ENCODE data around the gene NAPB.

Gene NAPB

DNA sequence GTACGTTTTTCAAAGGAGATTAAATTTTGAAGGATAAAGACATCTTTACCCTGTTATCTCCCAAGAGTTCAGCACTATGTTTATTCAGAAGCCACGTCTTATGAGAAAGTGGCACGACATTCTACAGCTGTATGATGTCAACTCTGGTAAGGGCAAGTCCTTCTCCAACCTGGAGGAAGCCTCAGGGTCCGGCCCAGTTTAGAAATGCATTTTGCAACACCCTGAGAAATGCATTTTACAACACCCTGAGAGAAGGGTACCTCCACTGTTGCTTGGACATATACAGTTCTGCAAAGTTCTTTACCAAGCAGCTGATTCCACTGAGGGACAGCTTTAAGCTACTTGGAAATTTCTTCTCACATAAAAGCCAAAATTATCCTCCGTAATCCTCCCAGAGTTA, 17.5 kb downstream of the NAPB start:
- DNase-seq: no peak

- no peak for DNase-seq
Observed at GRCh38 chr20:23401051-23401450, 20.2 kb downstream of the NAPB start.

DNA sequence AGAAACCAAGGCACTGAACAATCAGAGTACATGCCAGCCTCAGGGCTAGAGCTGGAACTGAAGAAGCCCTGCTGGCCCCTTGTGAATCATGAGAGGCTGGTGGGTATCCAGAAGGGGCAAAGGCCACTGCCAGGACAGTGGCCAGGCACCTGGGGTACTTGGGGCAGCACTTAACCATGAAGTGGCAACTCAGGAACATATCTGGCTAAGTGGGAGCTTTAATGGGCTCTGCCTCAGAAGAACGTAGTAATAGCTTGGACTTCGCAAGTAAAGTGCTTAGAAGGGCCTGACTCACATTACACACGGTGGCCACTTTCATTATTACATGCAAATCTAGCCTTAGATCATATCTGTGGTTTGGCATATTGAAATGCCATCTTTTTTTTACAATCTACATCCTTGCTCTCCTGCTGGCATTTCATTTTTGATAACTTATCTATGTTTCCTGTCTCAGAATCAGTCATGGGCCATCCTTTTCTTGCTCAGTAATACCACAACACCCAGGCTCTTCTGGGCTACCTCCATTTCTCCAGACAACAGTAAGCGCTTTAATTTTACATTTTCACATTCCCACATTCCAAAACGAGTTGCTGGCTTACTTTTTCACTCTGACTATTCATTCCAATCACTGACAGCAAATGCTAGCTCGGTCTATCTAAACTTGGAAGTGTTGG, 21.6 kb downstream of the NAPB start:
- DNase-seq: peak; percentile 37

DNA sequence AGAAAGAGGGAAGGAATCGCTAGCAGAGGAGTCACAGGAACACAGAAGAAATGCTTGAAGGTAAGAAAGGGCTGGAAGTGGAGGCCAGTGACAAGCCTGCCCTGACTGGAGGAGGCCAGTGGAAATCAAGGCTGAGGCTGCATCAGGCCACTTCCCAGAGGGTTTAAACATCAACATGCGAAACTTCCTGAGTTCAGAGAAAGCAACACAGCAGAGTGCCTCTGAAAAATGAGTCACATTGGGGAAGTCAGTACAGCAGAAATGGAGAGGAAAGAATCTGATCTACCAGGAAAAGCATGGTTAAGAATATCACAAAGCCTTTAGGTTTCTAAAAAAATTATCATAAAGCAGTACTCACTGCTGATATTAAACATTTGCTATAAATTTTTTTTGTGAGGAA, 23.3 kb downstream of the NAPB start:
- DNase-seq: peak; percentile 34

DNA sequence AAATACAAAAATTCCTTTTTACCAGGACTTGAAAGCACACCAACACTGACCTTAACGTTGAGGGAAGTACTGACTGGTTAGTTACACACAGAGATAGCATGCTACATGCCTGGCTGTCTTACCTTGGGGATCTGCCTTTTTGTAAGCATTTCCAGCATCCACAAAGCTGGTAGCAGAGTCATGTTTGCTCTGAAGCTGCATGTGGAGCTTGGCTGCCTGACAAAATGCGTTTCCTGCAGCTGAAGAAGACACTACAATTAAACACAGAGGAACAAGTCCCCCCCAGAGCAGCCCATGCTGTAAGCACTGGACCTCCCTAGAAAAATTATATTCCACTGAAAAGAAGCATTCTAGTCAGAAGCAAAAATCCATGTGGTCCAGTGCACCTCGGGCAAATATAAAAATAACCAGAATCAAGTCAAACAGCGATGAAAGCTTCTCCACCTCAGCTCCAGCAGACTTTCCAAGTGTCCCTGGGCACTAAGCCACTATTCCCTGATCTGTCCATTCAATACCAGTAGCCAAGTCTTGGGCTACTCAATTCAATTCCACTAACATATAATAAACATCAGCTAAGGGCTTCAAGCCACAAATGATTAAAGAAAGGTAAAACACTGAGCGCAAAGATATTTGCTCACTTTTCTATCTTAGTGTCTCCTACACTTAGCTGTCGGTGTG, 24.2 kb downstream of the NAPB start:
- DNase-seq: peak; percentile 25

DNA sequence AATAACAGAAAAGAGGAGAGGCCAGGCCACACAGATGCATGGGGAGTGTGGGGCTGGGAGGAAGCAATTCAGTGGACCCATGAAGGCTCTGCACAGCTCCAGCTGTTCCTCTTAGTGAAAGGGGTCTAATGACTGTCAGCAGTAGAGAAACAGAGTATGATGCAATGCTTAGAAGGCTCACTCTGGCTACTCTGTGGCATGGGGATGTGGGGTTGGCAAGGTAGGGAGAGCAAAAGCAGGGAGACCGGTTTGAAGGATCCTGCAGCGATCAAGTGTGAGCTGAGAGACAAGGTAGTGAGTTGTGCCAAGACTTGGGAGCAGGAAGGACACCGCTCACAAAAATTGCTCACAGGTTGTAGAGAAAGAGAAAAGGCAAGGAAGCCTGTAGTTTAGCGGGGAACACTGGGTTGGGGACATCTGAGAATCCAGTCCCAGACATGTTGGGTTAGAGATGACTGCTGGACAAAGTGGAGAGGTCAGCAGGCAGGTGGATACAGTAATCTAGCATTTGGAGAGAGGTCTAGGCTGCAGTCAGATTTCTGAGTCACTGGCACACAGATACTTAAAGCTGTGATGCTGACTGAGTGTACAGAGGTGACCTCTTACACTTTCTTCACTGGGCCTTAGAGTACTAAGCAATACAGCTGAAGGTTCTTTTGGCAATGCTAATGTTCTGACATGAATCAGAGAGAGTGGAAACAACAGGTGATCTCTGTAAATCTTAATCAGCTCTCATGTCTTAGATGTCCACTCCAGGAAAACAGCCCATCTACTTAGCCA, 27.1 kb downstream of the NAPB start:
- DNase-seq: no peak

DNA sequence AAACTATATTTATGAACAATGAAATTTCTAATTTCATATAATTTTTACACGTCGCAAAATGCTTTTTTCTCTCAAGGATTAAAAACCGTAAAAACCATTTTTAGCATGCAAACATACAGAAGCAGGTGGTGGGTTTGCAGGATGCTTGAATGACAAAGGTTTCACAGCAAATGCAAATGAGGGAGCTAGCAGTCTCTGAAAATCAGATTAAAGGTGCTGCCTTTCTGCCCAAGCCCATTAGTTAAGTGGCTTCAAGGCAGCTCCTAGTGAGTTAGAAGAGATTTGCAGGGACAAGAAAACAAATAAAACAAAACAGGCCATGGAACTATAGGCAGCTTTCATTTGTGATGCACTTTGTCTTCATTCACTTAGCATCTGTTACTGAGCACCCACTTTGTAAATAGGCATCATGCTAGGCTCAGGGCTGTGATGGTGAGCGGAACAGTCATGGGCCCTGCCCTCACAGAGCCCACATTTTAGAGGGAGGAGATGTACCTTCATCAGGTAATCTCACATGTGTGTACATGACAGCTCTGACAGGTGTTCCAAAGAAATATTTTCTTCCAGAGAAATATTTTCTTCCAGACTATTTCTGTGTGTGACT, 29.5 kb downstream of the NAPB start:
- no peak for DNase-seq

- no peak for DNase-seq
Observed at GRCh38 chr20:23390091-23390774, 31.1 kb downstream of the NAPB start.

DNA sequence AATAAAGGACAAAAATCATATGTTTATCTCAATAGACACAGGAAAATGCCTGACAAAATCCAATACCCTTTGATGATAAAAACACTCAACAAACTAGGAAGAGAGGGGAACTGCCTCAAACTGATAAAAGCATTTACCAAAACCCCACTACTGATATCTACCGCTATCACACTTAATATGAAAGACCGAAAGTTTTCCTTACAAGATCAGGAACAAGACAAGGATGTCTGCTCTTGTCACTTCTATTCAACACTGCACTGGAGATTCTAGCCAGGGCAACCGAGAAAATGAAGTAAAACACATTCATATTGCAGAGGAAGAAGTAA, 34.2 kb downstream of the NAPB start:
- DNase-seq: no peak

- no peak for DNase-seq
Observed at GRCh38 chr20:23386304-23387117, 34.8 kb downstream of the NAPB start.

- DNase-seq: no peak
Observed at GRCh38 chr20:23381876-23382275, 39.4 kb downstream of the NAPB start.

DNA sequence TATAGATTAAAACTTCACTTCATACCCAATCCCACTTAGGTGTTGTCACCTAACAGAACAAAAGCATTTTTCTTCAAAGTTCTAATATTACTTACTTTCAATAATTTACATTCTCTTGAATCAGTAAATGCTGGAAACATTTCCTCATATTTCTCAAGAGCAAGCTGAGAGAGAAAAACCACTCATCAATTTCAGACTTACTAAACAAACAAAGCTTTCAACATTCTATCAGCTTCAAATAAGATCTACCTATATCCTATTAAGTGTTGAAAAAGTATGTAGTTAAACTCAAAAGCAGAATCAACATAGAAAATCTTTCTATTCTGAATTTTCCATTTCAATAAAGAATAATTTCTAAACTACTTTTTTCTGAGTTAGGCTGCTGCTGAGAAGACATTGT, 41.5 kb downstream of the NAPB start:
- no peak for DNase-seq

DNA sequence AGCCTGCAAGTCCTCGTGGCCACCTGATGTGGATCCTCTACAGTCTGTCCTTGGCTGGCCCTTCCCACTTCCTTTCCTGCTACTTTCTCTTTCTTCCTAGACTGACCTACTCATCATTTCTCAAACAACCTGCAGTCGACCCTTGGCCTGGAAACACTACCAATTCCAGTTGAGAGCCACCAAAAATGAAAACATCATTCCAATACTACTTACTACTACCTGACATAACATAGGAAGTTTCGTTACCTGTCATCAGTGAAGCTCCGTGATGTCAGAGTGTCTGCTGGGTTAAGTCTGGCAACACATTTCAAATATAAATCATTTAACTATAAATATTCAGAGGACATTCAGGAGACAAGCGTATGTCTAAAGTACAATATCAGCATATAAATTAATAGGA, 45.5 kb downstream of the NAPB start:
- DNase-seq: no peak

GRCh38 chr20:23374441-23374840, 46.8 kb downstream of the NAPB start:
- no peak for DNase-seq

DNA sequence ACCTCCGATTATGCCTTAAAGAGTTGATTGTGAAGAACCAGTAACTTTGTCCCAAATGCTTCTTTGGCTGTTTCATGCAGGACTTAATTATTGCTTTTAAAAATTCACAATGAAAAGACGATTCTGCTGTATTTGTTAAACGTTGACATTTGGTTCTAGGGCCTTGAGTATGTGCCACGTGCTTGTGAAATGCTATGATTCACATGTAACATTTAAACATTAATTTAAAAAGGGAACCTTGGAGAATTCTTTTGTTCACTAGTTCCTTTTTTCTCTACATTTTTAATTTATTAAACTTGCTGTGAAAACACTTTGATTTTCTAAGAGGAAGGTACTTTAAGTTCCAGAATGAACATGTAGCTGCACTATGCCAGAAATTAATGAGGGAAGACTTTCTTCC, 49.8 kb downstream of the NAPB start:
- no peak for DNase-seq

DNA sequence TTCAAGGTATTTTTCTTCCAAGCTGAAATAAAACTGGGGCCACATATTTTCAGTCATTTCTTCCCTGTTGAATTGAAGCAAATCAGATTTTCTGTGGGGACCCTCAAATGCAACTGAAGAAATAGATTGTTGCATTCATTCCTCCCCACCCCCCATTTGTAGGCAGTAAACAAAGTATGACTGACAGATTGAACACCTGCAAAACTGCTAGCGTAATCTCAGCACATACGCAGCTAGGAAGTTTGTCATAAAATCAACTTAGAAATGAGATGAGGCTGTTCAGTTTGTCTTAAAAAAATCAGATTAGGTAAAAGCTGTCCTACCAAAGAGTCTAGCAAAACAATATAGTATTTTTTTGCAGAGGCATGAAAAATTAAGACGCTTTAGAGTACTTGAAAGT, 50.4 kb downstream of the NAPB start:
- no peak for DNase-seq

- no peak for DNase-seq
Observed at GRCh38 chr20:23370274-23370673, 51.0 kb downstream of the NAPB start.

DNA sequence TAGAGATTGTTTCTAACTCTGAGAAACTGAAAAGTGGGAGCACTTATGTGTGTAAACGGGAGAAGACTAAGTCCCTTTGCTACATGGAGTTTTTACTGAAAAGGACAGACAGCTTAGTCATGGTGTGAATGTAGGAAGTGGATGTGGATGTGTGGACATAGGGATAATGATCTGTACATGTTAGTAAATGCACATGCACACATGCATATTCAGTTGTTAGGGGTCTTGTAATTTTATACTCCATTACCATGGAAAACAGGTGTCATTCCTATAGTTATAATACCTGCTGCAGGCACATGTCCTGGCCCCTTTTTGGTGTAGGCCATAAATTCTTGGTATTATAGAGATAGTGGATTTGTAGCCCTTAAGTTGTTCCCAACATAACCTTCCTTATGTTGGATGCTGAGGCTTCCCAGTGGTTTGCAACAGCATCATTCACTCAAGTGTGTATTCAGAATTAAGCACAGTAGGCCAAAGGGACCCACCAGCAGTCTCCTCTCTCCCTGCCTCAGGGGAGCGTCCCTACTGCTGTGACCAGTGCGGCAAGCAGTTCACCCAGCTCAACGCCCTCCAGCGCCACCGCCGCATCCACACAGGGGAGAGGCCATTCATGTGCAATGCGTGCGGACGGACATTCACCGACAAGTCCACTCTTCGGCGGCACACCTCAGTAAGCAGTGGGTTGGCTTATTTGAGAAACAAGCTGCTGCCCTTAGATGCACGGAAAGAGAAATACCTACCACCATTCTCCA, 52.0 kb downstream of the NAPB start:
- no peak for DNase-seq

GRCh38 chr20:23368316-23369071, 52.8 kb downstream of the NAPB start:
- DNase-seq: no peak

GRCh38 chr20:23367770-23368169, 53.5 kb downstream of the NAPB start:
- DNase-seq: peak; percentile 20

- DNase-seq: no peak
Observed at GRCh38 chr20:23366384-23366783, 54.9 kb downstream of the NAPB start.

Data from fibroblast of upper back skin (primary cell).